ENCODE results near the gene CCDC82.
A peak's percentile ranks its signal among the peaks of the same experiment; 100 is the strongest.

CCDC82 gene

DNA sequence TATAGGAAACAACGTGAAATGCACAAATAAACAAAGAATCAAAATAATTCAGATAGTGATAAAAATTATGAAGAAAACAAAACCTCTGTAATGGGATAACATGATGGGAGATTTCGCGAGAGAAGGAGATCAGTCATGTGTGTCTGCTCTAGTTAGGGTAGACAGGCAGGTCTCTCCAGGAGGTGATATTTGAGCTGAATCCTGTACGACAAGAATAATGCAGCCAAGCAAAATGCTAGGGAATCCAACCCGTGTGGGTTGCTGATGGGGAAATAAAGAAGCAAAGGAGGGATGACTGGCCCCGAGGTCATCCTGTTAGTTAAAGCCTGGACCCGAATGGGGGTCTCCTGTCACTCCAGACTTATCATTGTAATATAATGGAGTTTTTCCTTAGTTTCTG is 62.8 kb downstream of the CCDC82 start:
- TF ChIP-seq EGR1 (IDR thresholded peaks at IDR 0.05) (no peak), CEBPB (IDR thresholded peaks at IDR 0.05) (0 out of 2 replicates have a peak, but pooled peaks have one; percentile 23), CREB1 (IDR thresholded peaks at IDR 0.05; ENCODE audit: low read depth) (no peak), USF1 (IDR thresholded peaks at IDR 0.05) (0 out of 2 replicates have a peak, but pooled peaks have one; percentile 9), RAD21 (IDR thresholded peaks at IDR 0.05; ENCODE audit: low read depth) (no peak; the same call in 1 of the 2 replicates), REST (IDR thresholded peaks at IDR 0.05; ENCODE audit: low read depth) (no peak), YY1 (IDR thresholded peaks at IDR 0.05; ENCODE audit: low read depth) (0 out of 2 replicates have a peak, but pooled peaks have one; percentile 46), TAF1 (IDR thresholded peaks at IDR 0.05; ENCODE audit: low read depth) (no peak), NFIC (IDR thresholded peaks at IDR 0.05) (peak; percentile 47; the same call in 1 of the 2 replicates), FOXM1 (IDR thresholded peaks at IDR 0.05; ENCODE audit: borderline replicate concordance, low read depth) (peak; percentile 25; the same call in 1 of the 2 replicates), TCF12 (IDR thresholded peaks at IDR 0.05; ENCODE audit: low read depth) (peak; percentile 59), TEAD4 (IDR thresholded peaks at IDR 0.05) (peak; percentile 59), ZBTB7A (IDR thresholded peaks at IDR 0.05; ENCODE audit: low read depth) (no peak), EP300 (IDR thresholded peaks at IDR 0.05; ENCODE audit: borderline replicate concordance) (peak; percentile 61; the same call in 1 of the 2 replicates)
- TF ChIP-seq, protein P1, sequence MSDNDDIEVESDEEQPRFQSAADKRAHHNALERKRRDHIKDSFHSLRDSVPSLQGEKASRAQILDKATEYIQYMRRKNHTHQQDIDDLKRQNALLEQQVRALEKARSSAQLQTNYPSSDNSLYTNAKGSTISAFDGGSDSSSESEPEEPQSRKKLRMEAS (IDR thresholded peaks at IDR 0.05), result peak; percentile 25; the same call in 1 of the 2 replicates

- TF ChIP-seq NFIC (IDR thresholded peaks at IDR 0.05), result no peak; the same call in 1 of the 2 replicates
- TF ChIP-seq YY1 (IDR thresholded peaks at IDR 0.05; ENCODE audit: low read depth), result no peak
- peak; percentile 48; the same call in 1 of the 2 replicates for TF ChIP-seq TCF12 (IDR thresholded peaks at IDR 0.05; ENCODE audit: low read depth)
- TF ChIP-seq EGR1 (IDR thresholded peaks at IDR 0.05), result peak; percentile 90
- TF ChIP-seq EP300 (IDR thresholded peaks at IDR 0.05; ENCODE audit: borderline replicate concordance), result peak; percentile 78; the same call in 1 of the 2 replicates
- TF ChIP-seq CEBPB (IDR thresholded peaks at IDR 0.05), result no peak
- no peak for TF ChIP-seq USF1 (IDR thresholded peaks at IDR 0.05)
- no peak for TF ChIP-seq CREB1 (IDR thresholded peaks at IDR 0.05; ENCODE audit: low read depth)
- TF ChIP-seq ZBTB7A (IDR thresholded peaks at IDR 0.05; ENCODE audit: low read depth), result no peak
- TF ChIP-seq FOXM1 (IDR thresholded peaks at IDR 0.05; ENCODE audit: borderline replicate concordance, low read depth), result no peak; the same call in 1 of the 2 replicates
- TF ChIP-seq, protein P1 (IDR thresholded peaks at IDR 0.05), result no peak
- TF ChIP-seq REST (IDR thresholded peaks at IDR 0.05; ENCODE audit: low read depth), result no peak
- TF ChIP-seq TEAD4 (IDR thresholded peaks at IDR 0.05), result peak; percentile 98
- TF ChIP-seq RAD21 (IDR thresholded peaks at IDR 0.05; ENCODE audit: low read depth), result 0 out of 2 replicates have a peak, but pooled peaks have one; percentile 18
- TF ChIP-seq TAF1 (IDR thresholded peaks at IDR 0.05; ENCODE audit: low read depth), result no peak
Observed at GRCh38 chr11:96324912-96325311, 64.8 kb downstream of the CCDC82 start.

DNA sequence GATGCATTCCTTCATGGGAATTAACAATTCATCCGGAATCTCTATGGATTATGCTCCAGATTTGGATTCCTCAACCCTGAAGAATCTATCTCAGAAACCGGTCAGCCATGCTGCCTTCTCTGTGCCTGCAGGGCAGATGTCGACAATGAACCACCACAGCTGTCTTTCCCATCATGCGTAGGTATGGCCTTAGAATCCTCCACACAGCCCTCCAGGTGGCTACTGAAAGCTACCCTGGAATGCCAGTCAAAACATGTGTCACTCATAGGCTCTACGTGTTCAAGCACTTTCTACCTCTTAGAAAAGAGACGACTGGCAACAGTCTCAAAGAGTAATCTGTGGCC is 66.1 kb downstream of the CCDC82 start:
- TF ChIP-seq CREB1 (IDR thresholded peaks at IDR 0.05; ENCODE audit: low read depth), result no peak
- no peak for TF ChIP-seq YY1 (IDR thresholded peaks at IDR 0.05; ENCODE audit: low read depth)
- TF ChIP-seq REST (IDR thresholded peaks at IDR 0.05; ENCODE audit: low read depth), result no peak
- no peak for TF ChIP-seq ZBTB7A (IDR thresholded peaks at IDR 0.05; ENCODE audit: low read depth)
- TF ChIP-seq EGR1 (IDR thresholded peaks at IDR 0.05), result no peak
- TF ChIP-seq, protein P1 (IDR thresholded peaks at IDR 0.05), result no peak
- TF ChIP-seq CEBPB (IDR thresholded peaks at IDR 0.05), result no peak
- TF ChIP-seq TEAD4 (IDR thresholded peaks at IDR 0.05), result no peak
- TF ChIP-seq RAD21 (IDR thresholded peaks at IDR 0.05; ENCODE audit: low read depth), result no peak
- TF ChIP-seq FOXM1 (IDR thresholded peaks at IDR 0.05; ENCODE audit: borderline replicate concordance, low read depth), result no peak
- no peak for TF ChIP-seq TAF1 (IDR thresholded peaks at IDR 0.05; ENCODE audit: low read depth)
- TF ChIP-seq TCF12 (IDR thresholded peaks at IDR 0.05; ENCODE audit: low read depth), result no peak
- no peak for TF ChIP-seq EP300 (IDR thresholded peaks at IDR 0.05; ENCODE audit: borderline replicate concordance)
- no peak for TF ChIP-seq USF1 (IDR thresholded peaks at IDR 0.05)
- no peak for TF ChIP-seq NFIC (IDR thresholded peaks at IDR 0.05)

All from Ishikawa (cell line).